Activated CD4-positive, alpha-beta T cell treated with anti-CD3 and anti-CD28 coated beads, Interleukin-2, amount 50 U/mL, for 16 hours (primary cell): ENCODE data around the gene CLDN14.
"Not testable (repeated sequence)": the region's sequence is repeated elsewhere in the genome, so short reads cannot be mapped to it uniquely, and the experiment has no call there.

Source experiments
- DNase-seq: peaks from one replicate; pipeline ENCODE4 v3.0.0-alpha.2; 2020

The CLDN14 gene

GRCh38 chr21:36499578-36500471, 19.9 kb upstream of the CLDN14 start:
- no peak for DNase-seq

GRCh38 chr21:36494557-36494956, 14.6 kb upstream of the CLDN14 start:
- DNase-seq = no peak

GRCh38 chr21:36491209-36491910, 11.4 kb upstream of the CLDN14 start:
- DNase-seq = no peak

- no peak for DNase-seq
Measured at GRCh38 chr21:36489776-36490165, 9.8 kb upstream of the CLDN14 start.

GRCh38 chr21:36489103-36489775, 9.3 kb upstream of the CLDN14 start:
- no peak for DNase-seq

- no peak for DNase-seq
Measured at GRCh38 chr21:36487641-36488307, 7.9 kb upstream of the CLDN14 start.

GRCh38 chr21:36486246-36486645, 6.3 kb upstream of the CLDN14 start:
- no peak for DNase-seq

- DNase-seq = no peak
Measured at GRCh38 chr21:36485476-36485875, 5.6 kb upstream of the CLDN14 start.

GRCh38 chr21:36483095-36483494, 3.2 kb upstream of the CLDN14 start:
- DNase-seq = no peak

- DNase-seq = no peak
Measured at GRCh38 chr21:36482673-36483072, 2.8 kb upstream of the CLDN14 start.

- no peak for DNase-seq
Measured at GRCh38 chr21:36482181-36482580, 2.3 kb upstream of the CLDN14 start.

- no peak for DNase-seq
Measured at GRCh38 chr21:36481639-36482038, 1.7 kb upstream of the CLDN14 start.

- DNase-seq = no peak
Measured at GRCh38 chr21:36480618-36481017, 696 bp upstream of the CLDN14 start.

- no peak for DNase-seq
Measured at GRCh38 chr21:36478941-36479340, 981 bp downstream of the CLDN14 start.

- DNase-seq = peak; percentile 77
Measured at GRCh38 chr21:36478207-36478701, 1.7 kb downstream of the CLDN14 start.

- DNase-seq = no peak
Measured at GRCh38 chr21:36477559-36477958, 2.4 kb downstream of the CLDN14 start.

GRCh38 chr21:36477001-36477400, 2.9 kb downstream of the CLDN14 start:
- no peak for DNase-seq

GRCh38 chr21:36476541-36476940, 3.4 kb downstream of the CLDN14 start:
- DNase-seq = not testable (repeated sequence)

- no peak for DNase-seq
Measured at GRCh38 chr21:36474591-36474990, 5.3 kb downstream of the CLDN14 start.

GRCh38 chr21:36473203-36473602, 6.7 kb downstream of the CLDN14 start:
- DNase-seq = no peak

- no peak for DNase-seq
Measured at GRCh38 chr21:36472377-36472776, 7.5 kb downstream of the CLDN14 start.

- DNase-seq = peak; percentile 48
Measured at GRCh38 chr21:36471254-36471723, 8.6 kb downstream of the CLDN14 start.

GRCh38 chr21:36470294-36470693, 9.6 kb downstream of the CLDN14 start:
- no peak for DNase-seq
